HG03196 (cell line): ENCODE measurements around the gene CPN2.

Experiments used
- ATAC-seq: cut with Tn5 transposase; IDR thresholded peaks from one replicate; pipeline ENCODE4 v1.9.1; 2021; ENCODE audit not compliant: unreplicated experiment

Gene CPN2

GRCh38 chr3:194357681-194358080 is 6.6 kb upstream of the CPN2 start:
- ATAC-seq, result no peak

GRCh38 chr3:194355379-194355778 is 4.3 kb upstream of the CPN2 start:
- no peak for ATAC-seq

GRCh38 chr3:194354315-194354714 is 3.2 kb upstream of the CPN2 start:
- ATAC-seq, result no peak

GRCh38 chr3:194352667-194353246 is 1.6 kb upstream of the CPN2 start:
- no peak for ATAC-seq

- ATAC-seq, result no peak
These were observed 916 bp upstream of the CPN2 start for GRCh38 chr3:194351952-194352536.

- no peak for ATAC-seq
These were observed 429 bp downstream of the CPN2 start for GRCh38 chr3:194350726-194351071.

- no peak for ATAC-seq
These were observed 2.8 kb downstream of the CPN2 start for GRCh38 chr3:194348354-194348753.

GRCh38 chr3:194346621-194347020 is 4.5 kb downstream of the CPN2 start:
- ATAC-seq, result no peak

GRCh38 chr3:194346035-194346434 is 5.1 kb downstream of the CPN2 start:
- no peak for ATAC-seq

- ATAC-seq, result no peak
These were observed 7.1 kb downstream of the CPN2 start for GRCh38 chr3:194344012-194344411.

- no peak for ATAC-seq
These were observed 7.6 kb downstream of the CPN2 start for GRCh38 chr3:194343561-194343893.

- ATAC-seq, result no peak
These were observed 8.1 kb downstream of the CPN2 start for GRCh38 chr3:194342861-194343560.

GRCh38 chr3:194340757-194341400 is 10.2 kb downstream of the CPN2 start:
- ATAC-seq, result no peak

GRCh38 chr3:194339840-194340239 is 11.3 kb downstream of the CPN2 start:
- no peak for ATAC-seq

GRCh38 chr3:194339356-194339755 is 11.8 kb downstream of the CPN2 start:
- ATAC-seq, result no peak

- ATAC-seq, result no peak
These were observed 13.0 kb downstream of the CPN2 start for GRCh38 chr3:194337965-194338753.

- no peak for ATAC-seq
These were observed 14.3 kb downstream of the CPN2 start for GRCh38 chr3:194336601-194337355.

- no peak for ATAC-seq
These were observed 17.2 kb downstream of the CPN2 start for GRCh38 chr3:194333981-194334320.

- ATAC-seq, result peak; percentile 82
These were observed 17.7 kb downstream of the CPN2 start for GRCh38 chr3:194333212-194333980.

GRCh38 chr3:194332858-194333211 is 18.3 kb downstream of the CPN2 start:
- ATAC-seq, result no peak
